Hepatocyte (in vitro differentiated cells): ENCODE measurements around the gene PLXND1. TPM values are rescaled to one million over a fixed set of nuclear protein-coding genes. Genes with fewer than 3 reads are reported as not detected.

Source experiments
- DNase-seq: peaks from one replicate; pipeline ENCODE4 v3.0.0-alpha.2; 2016; ENCODE audit warnings: low spot score
- H2AFZ ChIP-seq: fragments of 200-600 bp; sonication (generic); 2 replicates; pipeline ENCODE4 v1.6.0; 2016; ENCODE audit warnings: antibody characterized with exemption, mild to moderate bottlenecking
- H3K27ac ChIP-seq: fragments of 200-600 bp; sonication (generic); 2 replicates; pipeline ENCODE4 v1.5.1; 2016; ENCODE audit warnings: mild to moderate bottlenecking
- H3K27me3 ChIP-seq: fragments of 200-600 bp; sonication (generic); 2 replicates; pipeline ENCODE4 v1.6.1; 2016
- H3K36me3 ChIP-seq: fragments of 200-600 bp; sonication (generic); replicated peaks from 2 replicates; pipeline ENCODE4 v1.5.1; 2016; ENCODE audit warnings: low read depth; ENCODE audit not compliant: insufficient read depth
- H3K4me1 ChIP-seq: fragments of 200-600 bp; sonication (generic); 2 replicates; pipeline ENCODE4 v1.5.1; 2016; ENCODE audit warnings: mild to moderate bottlenecking, moderate library complexity; ENCODE audit not compliant: insufficient read depth
- H3K4me2 ChIP-seq: fragments of 200-600 bp; sonication (generic); 2 replicates; pipeline ENCODE4 v1.6.0; 2016
- H3K4me3 ChIP-seq: fragments of 200-600 bp; sonication (generic); 2 replicates; pipeline ENCODE4 v1.5.1; 2016; ENCODE audit warnings: mild to moderate bottlenecking
- H3K79me2 ChIP-seq: fragments of 200-600 bp; sonication (generic); 2 replicates; pipeline ENCODE4 v1.6.0; 2017; ENCODE audit warnings: mild to moderate bottlenecking
- H3K9me2 ChIP-seq: fragments of 200-600 bp; sonication (generic); replicated peaks from 2 replicates; pipeline ENCODE4 v1.6.0; 2017; ENCODE audit warnings: mild to moderate bottlenecking; ENCODE audit not compliant: insufficient read depth
- H3K9me3 ChIP-seq: fragments of 200-600 bp; sonication (generic); 2 replicates; pipeline ENCODE4 v1.5.1; 2016; ENCODE audit warnings: low read depth, mild to moderate bottlenecking
- H4K20me1 ChIP-seq: fragments of 200-600 bp; sonication (generic); 2 replicates; pipeline ENCODE4 v1.6.0; 2016; ENCODE audit warnings: mild to moderate bottlenecking; ENCODE audit not compliant: insufficient read depth, poor library complexity, severe bottlenecking
- EZH2 ChIP-seq: fragments of 200-600 bp; sonication (generic); IDR thresholded peaks from 2 replicates; pipeline ENCODE4 v1.6.1; 2016; ENCODE audit warnings: antibody characterized with exemption, mild to moderate bottlenecking, borderline replicate concordance
- EZH2phosphoT487 ChIP-seq: fragments of 200-600 bp; sonication (generic); IDR thresholded peaks from one replicate; pipeline ENCODE4 v1.6.1; 2018; ENCODE audit warnings: antibody characterized with exemption, mild to moderate bottlenecking, low read depth, moderate library complexity; ENCODE audit not compliant: unreplicated experiment, severe bottlenecking
- WGBS: methylation state at CpG from one replicate; pipeline ENCODE4 v1.1.6; 2016; ENCODE audit warnings: low lambda C conversion rate; ENCODE audit errors: missing lambda C conversion rate; 5-methylcytosine and 5-hydroxymethylcytosine counted together
- polyA plus RNA-seq: library from polyadenylated mRNA; unstranded; fragments of >200 nt; fragmentation: Nextera tagmentation; extraction: Ambion mirVana; gene quantifications from 2 replicates; pipeline ENCODE4 v1.2.1, GENCODE V29; 2016
- total RNA-seq: library from RNA; depleted of rRNA; stranded (reverse); fragments of >200 nt; gene quantifications from 2 replicates; pipeline ENCODE4 v1.2.3, GENCODE V29; 2014
- TF ChIP-seq, protein P1 (sequence below): fragments of 200-600 bp; sonication (generic); IDR thresholded peaks from 2 replicates; pipeline ENCODE4 v1.5.1; 2016; ENCODE audit warnings: antibody characterized with exemption, mild to moderate bottlenecking; ENCODE audit not compliant: poor library complexity

Gene PLXND1
- total and polyA plus RNA-seq, 2 experiments from 2014 or later: 36.3 to 45.3 TPM

DNA sequence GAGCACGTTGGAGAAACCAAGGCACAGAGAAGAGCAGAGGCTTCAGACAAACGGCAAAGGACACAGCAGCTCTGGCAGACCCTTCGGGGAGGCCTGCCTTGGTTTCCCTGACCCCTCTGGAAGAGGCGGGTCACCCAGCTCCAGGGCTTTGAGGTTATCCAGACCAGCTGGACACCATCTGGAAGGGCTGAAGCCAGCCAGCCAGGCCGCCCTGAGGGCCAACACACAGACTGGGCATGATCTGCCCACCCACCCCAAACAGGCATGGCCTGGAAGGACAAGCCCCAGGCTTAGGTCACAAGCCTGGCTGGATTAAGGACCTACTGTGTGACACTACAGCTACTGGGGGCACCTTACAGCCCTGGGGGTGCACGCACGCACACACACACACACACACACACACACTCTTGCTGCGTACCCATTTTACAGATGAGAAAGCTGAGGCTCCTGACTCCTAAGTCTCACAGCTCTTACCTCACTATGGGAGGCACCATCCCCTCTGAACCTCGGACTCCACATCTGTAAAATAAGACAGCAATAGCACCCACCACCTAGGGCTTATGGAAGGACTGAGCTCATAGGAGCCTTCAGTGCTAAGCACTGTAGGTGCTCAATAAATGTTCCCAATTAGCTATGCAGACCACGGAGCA, 10.8 kb downstream of the PLXND1 start:
- no peaks in the 10 kb centered on the region for H3K9me2 ChIP-seq
- H3K4me3 ChIP-seq: no peak overlapping the region
- 74% methylated on average over 10 of the region's 10 CpGs for WGBS
- H3K27me3 ChIP-seq: no peaks in the 10 kb centered on the region
- peak overlapping the region; percentile 88 for H3K27ac ChIP-seq
- no peaks in the 10 kb centered on the region for H3K36me3 ChIP-seq
- H3K9me3 ChIP-seq: no peaks in the 10 kb centered on the region
- peaks cover 12% of the 10 kb centered on the region for H3K79me2 ChIP-seq
- no peak for DNase-seq
- TF ChIP-seq, protein P1, sequence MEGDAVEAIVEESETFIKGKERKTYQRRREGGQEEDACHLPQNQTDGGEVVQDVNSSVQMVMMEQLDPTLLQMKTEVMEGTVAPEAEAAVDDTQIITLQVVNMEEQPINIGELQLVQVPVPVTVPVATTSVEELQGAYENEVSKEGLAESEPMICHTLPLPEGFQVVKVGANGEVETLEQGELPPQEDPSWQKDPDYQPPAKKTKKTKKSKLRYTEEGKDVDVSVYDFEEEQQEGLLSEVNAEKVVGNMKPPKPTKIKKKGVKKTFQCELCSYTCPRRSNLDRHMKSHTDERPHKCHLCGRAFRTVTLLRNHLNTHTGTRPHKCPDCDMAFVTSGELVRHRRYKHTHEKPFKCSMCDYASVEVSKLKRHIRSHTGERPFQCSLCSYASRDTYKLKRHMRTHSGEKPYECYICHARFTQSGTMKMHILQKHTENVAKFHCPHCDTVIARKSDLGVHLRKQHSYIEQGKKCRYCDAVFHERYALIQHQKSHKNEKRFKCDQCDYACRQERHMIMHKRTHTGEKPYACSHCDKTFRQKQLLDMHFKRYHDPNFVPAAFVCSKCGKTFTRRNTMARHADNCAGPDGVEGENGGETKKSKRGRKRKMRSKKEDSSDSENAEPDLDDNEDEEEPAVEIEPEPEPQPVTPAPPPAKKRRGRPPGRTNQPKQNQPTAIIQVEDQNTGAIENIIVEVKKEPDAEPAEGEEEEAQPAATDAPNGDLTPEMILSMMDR: no peak
- TF ChIP-seq EZH2phosphoT487 (no peak), EZH2 (no peak)
- H3K4me2 ChIP-seq: peak overlapping the region; percentile 58
- no peaks in the 10 kb centered on the region for H4K20me1 ChIP-seq
- no peak overlapping the region for H2AFZ ChIP-seq
- H3K4me1 ChIP-seq: peaks cover 62% of the 10 kb centered on the region

DNA sequence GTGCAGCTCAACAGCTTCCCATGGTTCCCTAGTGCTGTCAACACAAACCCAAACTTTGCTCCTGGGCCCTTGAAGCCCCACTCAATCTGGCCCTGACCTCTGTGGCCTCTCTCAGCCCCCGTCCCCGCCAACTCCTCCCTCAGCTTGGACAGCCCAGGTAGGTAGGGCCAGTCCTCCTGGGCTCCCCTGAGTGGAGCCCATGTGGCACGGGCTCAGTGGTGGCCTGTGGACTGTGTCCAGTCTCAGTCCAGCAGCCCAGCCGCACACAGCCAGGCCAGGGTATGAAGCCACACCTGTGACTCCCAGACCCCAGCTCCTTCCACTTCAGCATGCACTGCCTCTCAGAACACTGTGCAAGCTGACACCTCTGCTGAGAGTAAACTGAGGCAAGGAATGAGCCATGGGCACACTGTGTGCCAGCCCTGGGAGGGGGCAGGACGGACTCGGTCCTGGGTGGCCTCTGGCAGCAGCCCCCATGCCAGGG, 11.5 kb downstream of the PLXND1 start:
- H3K4me1 ChIP-seq: peaks cover 62% of the 10 kb centered on the region
- H2AFZ ChIP-seq: no peak overlapping the region
- H4K20me1 ChIP-seq: no peaks in the 10 kb centered on the region
- no peak overlapping the region for H3K4me2 ChIP-seq
- DNase-seq: no peak
- no peak overlapping the region for H3K4me3 ChIP-seq
- TF ChIP-seq, protein P1: no peak
- TF ChIP-seq EZH2 (no peak), EZH2phosphoT487 (no peak)
- H3K27ac ChIP-seq: peak overlapping the region; percentile 88
- no peaks in the 10 kb centered on the region for H3K36me3 ChIP-seq
- 86% methylated on average over 6 of the region's 6 CpGs for WGBS
- no peaks in the 10 kb centered on the region for H3K9me3 ChIP-seq
- H3K79me2 ChIP-seq: peaks cover 10% of the 10 kb centered on the region
- no peaks in the 10 kb centered on the region for H3K9me2 ChIP-seq
- H3K27me3 ChIP-seq: no peaks in the 10 kb centered on the region

DNA sequence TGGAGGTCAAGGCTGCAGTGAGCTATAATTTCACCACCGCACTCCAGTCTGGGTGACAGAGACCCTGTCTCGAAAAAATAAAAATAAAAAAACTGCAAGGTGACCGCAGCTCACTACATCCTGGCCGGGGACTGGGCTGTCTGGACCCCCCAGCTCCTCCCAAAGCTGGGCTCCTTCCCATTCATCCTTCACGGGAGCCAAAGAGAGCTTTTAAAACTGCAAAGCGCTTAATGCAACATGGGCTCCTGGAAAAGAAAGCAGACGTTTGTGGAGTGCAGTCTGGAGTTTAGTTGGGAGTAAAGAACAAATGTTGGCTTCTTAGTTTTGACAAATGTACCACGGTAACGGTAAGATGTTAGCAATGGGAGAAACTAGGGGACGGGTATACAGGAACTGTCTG, 12.1 kb downstream of the PLXND1 start:
- no peaks in the 10 kb centered on the region for H3K9me3 ChIP-seq
- peaks cover 10% of the 10 kb centered on the region for H3K79me2 ChIP-seq
- DNase-seq: no peak
- H3K27ac ChIP-seq: peak overlapping the region; percentile 88
- H3K9me2 ChIP-seq: no peaks in the 10 kb centered on the region
- TF ChIP-seq, protein P1: no peak
- no peak for TF ChIP-seq EZH2phosphoT487
- no peak for TF ChIP-seq EZH2
- 64% methylated on average over 10 of the region's 10 CpGs for WGBS
- H2AFZ ChIP-seq: no peak overlapping the region
- H3K4me1 ChIP-seq: peaks cover 62% of the 10 kb centered on the region
- no peaks in the 10 kb centered on the region for H4K20me1 ChIP-seq
- no peak overlapping the region for H3K4me2 ChIP-seq
- no peaks in the 10 kb centered on the region for H3K27me3 ChIP-seq
- H3K36me3 ChIP-seq: no peaks in the 10 kb centered on the region
- no peak overlapping the region for H3K4me3 ChIP-seq
